ENCODE measurements around the gene METTL9. TPM values are rescaled to one million over a fixed set of nuclear protein-coding genes. Genes with fewer than 3 reads are reported as not detected.
"Not testable (repeated sequence)": the region's sequence is repeated elsewhere in the genome, so short reads cannot be mapped to it uniquely, and the experiment has no call there.

Gene METTL9
- total RNA-seq, 1 donor from 2014 or later = 221 TPM

GRCh38 chr16:21646091-21646490 is 46.7 kb downstream of the METTL9 start:
- Mint-ChIP-seq H3K4me1 (ENCODE audit: unreplicated experiment) (peaks cover 3% of the 10 kb centered on the region), H3K27ac (ENCODE audit: unreplicated experiment) (no peak overlapping the region), H3K4me3 (ENCODE audit: unreplicated experiment) (no peak overlapping the region), H3K36me3 (ENCODE audit: low read depth, unreplicated experiment) (no peaks in the 10 kb centered on the region), H3K9me3 (ENCODE audit: unreplicated experiment) (no peaks in the 10 kb centered on the region), H3K27me3 (ENCODE audit: unreplicated experiment) (peaks cover 2% of the 10 kb centered on the region)
- DNase-seq (ENCODE audit: low spot score) = no peak
- TF ChIP-seq CTCF (IDR thresholded peaks at IDR 0.05; ENCODE audit: unreplicated experiment) = no peak

GRCh38 chr16:21646721-21647561 is 47.6 kb downstream of the METTL9 start:
- DNase-seq (ENCODE audit: low spot score) = no peak
- no peaks in the 10 kb centered on the region for H3K36me3 Mint-ChIP-seq (ENCODE audit: low read depth, unreplicated experiment)
- TF ChIP-seq CTCF (IDR thresholded peaks at IDR 0.05; ENCODE audit: unreplicated experiment) = no peak
- H3K27me3 Mint-ChIP-seq (ENCODE audit: unreplicated experiment) = peaks cover 2% of the 10 kb centered on the region
- H3K4me3 Mint-ChIP-seq (ENCODE audit: unreplicated experiment) = no peak overlapping the region
- no peak overlapping the region for H3K27ac Mint-ChIP-seq (ENCODE audit: unreplicated experiment)
- no peaks in the 10 kb centered on the region for H3K9me3 Mint-ChIP-seq (ENCODE audit: unreplicated experiment)
- H3K4me1 Mint-ChIP-seq (ENCODE audit: unreplicated experiment) = peaks cover 3% of the 10 kb centered on the region

- Mint-ChIP-seq H3K27me3 (ENCODE audit: unreplicated experiment) (peaks cover 2% of the 10 kb centered on the region), H3K27ac (ENCODE audit: unreplicated experiment) (no peak overlapping the region), H3K4me3 (ENCODE audit: unreplicated experiment) (no peak overlapping the region), H3K9me3 (ENCODE audit: unreplicated experiment) (no peaks in the 10 kb centered on the region), H3K36me3 (ENCODE audit: low read depth, unreplicated experiment) (peaks cover 2% of the 10 kb centered on the region), H3K4me1 (ENCODE audit: unreplicated experiment) (peaks cover 3% of the 10 kb centered on the region)
- TF ChIP-seq CTCF (IDR thresholded peaks at IDR 0.05; ENCODE audit: unreplicated experiment) = no peak
- DNase-seq (ENCODE audit: low spot score) = no peak
Measured at GRCh38 chr16:21647562-21648164, 48.3 kb downstream of the METTL9 start.

GRCh38 chr16:21649826-21650406 is 50.5 kb downstream of the METTL9 start:
- not testable (repeated sequence) for H3K27ac Mint-ChIP-seq (ENCODE audit: unreplicated experiment); DNase-seq (ENCODE audit: low spot score); H3K4me1 Mint-ChIP-seq (ENCODE audit: unreplicated experiment); H3K36me3 Mint-ChIP-seq (ENCODE audit: low read depth, unreplicated experiment); H3K4me3 Mint-ChIP-seq (ENCODE audit: unreplicated experiment); H3K9me3 Mint-ChIP-seq (ENCODE audit: unreplicated experiment); H3K27me3 Mint-ChIP-seq (ENCODE audit: unreplicated experiment)

GRCh38 chr16:21650521-21650920 is 51.1 kb downstream of the METTL9 start:
- peaks cover 4% of the 10 kb centered on the region for H3K36me3 Mint-ChIP-seq (ENCODE audit: low read depth, unreplicated experiment)
- DNase-seq (ENCODE audit: low spot score) = no peak
- H3K4me3 Mint-ChIP-seq (ENCODE audit: unreplicated experiment) = no peak overlapping the region
- peaks cover 3% of the 10 kb centered on the region for H3K4me1 Mint-ChIP-seq (ENCODE audit: unreplicated experiment)
- peaks cover 2% of the 10 kb centered on the region for H3K27me3 Mint-ChIP-seq (ENCODE audit: unreplicated experiment)
- H3K9me3 Mint-ChIP-seq (ENCODE audit: unreplicated experiment) = no peaks in the 10 kb centered on the region
- TF ChIP-seq CTCF (IDR thresholded peaks at IDR 0.05; ENCODE audit: unreplicated experiment) = no peak
- H3K27ac Mint-ChIP-seq (ENCODE audit: unreplicated experiment) = no peak overlapping the region
